HG02870 (cell line): ENCODE measurements around the gene FHOD3.
A peak's percentile ranks its signal among the peaks of the same experiment; 100 is the strongest.

Source experiments
- ATAC-seq: cut with Tn5 transposase; IDR thresholded peaks from one replicate; pipeline ENCODE4 v1.9.1; 2021; ENCODE audit warnings: mild to moderate bottlenecking, moderate library complexity; ENCODE audit not compliant: unreplicated experiment

FHOD3 gene

GRCh38 chr18:36680042-36680441, 382.5 kb downstream of the FHOD3 start:
- ATAC-seq: no peak

GRCh38 chr18:36685580-36685979, 388.1 kb downstream of the FHOD3 start:
- ATAC-seq: no peak

GRCh38 chr18:36688020-36688965, 390.8 kb downstream of the FHOD3 start:
- peak; percentile 61 for ATAC-seq

GRCh38 chr18:36692371-36692770, 394.9 kb downstream of the FHOD3 start:
- ATAC-seq: no peak

GRCh38 chr18:36692921-36693332, 395.4 kb downstream of the FHOD3 start:
- ATAC-seq: no peak

- ATAC-seq: no peak
Observed at GRCh38 chr18:36693931-36694620, 396.6 kb downstream of the FHOD3 start.

GRCh38 chr18:36695806-36696205, 398.3 kb downstream of the FHOD3 start:
- no peak for ATAC-seq

- ATAC-seq: no peak
Observed at GRCh38 chr18:36697905-36698304, 400.4 kb downstream of the FHOD3 start.

- no peak for ATAC-seq
Observed at GRCh38 chr18:36700955-36701354, 403.4 kb downstream of the FHOD3 start.

GRCh38 chr18:36702401-36703013, 405.0 kb downstream of the FHOD3 start:
- ATAC-seq: no peak

GRCh38 chr18:36704156-36704555, 406.6 kb downstream of the FHOD3 start:
- ATAC-seq: no peak

GRCh38 chr18:36706134-36706881, 408.8 kb downstream of the FHOD3 start:
- ATAC-seq: no peak

GRCh38 chr18:36708366-36708765, 410.9 kb downstream of the FHOD3 start:
- ATAC-seq: no peak

GRCh38 chr18:36709315-36709714, 411.8 kb downstream of the FHOD3 start:
- ATAC-seq: no peak

GRCh38 chr18:36711014-36711725, 413.7 kb downstream of the FHOD3 start:
- ATAC-seq: no peak

GRCh38 chr18:36711813-36712444, 414.4 kb downstream of the FHOD3 start:
- ATAC-seq: no peak

- no peak for ATAC-seq
Observed at GRCh38 chr18:36714476-36714875, 417.0 kb downstream of the FHOD3 start.

GRCh38 chr18:36717422-36718110, 420.1 kb downstream of the FHOD3 start:
- no peak for ATAC-seq

GRCh38 chr18:36718705-36719328, 421.3 kb downstream of the FHOD3 start:
- ATAC-seq: no peak
